HPDE6-E6E7 (cell line): Measurements from ENCODE around the gene NLRP3.
"Not testable (repeated sequence)": the region's sequence is repeated elsewhere in the genome, so short reads cannot be mapped to it uniquely, and the experiment has no call there.

Experiments
- DNase-seq: peaks from one replicate; pipeline ENCODE4 v3.0.0; 2011; ENCODE audit warnings: missing footprints; ENCODE audit errors: extremely low spot score

NLRP3 gene

DNA sequence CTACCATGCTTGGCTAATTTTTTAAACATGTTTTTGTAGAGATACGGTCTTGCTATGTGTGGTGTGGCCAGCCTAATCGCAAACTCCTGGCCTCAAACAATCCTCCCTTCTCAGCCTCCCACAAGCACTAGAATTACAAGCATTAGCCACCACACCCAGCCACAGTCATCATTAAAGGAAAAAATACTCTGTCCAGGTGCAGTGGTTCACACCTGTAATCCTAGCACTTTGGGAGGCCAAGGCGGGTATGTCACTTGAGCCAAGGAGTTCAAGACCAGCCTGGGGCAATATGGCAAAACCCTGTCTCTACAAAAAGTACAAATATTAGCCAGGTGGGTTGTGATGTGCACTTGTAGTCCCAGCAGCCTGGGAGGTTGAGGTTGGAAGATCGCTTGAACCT is 25.0 kb upstream of the NLRP3 start:
- DNase-seq = no peak

GRCh38 chr1:247392088-247392487 is 23.9 kb upstream of the NLRP3 start:
- no peak for DNase-seq

DNA sequence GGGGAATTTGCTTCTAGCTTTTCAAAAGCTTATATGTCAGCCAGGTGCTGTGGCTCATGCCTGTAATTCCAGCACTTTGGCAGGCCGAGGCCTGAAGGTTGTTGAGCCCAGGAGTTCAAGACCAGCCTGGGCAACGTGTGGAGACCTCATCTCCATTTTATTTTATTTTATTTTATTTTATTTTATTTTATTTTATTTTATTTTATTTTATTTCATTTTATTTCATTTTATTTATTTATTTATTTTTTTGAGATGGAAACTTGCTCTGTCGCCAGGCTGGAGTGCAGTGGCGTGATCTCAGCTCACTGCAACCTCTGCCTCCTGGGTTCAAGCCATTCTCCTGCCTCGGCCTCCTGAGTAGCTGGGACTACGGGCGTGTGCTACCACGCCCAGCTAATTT is 20.9 kb upstream of the NLRP3 start:
- DNase-seq = not testable (repeated sequence)

DNA sequence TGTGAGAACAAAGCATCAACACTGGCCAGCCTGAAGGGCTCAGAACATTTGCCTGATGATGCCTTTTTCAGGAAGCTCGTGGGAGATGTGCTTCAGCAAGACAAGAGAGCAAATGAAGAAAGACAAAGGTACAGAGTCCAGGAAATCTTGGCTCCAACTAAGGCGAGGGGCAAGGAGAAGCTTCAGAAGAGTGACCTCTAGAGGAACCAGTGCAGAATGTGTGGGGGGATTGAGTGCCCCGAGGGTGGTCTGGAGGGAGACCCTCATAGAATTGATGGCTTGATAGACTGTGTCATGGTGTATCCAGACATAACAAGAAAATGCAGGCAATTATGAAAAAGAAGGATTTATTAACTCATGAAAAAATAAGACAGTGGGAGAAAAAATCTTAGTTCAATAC is 15.3 kb upstream of the NLRP3 start:
- no peak for DNase-seq

DNA sequence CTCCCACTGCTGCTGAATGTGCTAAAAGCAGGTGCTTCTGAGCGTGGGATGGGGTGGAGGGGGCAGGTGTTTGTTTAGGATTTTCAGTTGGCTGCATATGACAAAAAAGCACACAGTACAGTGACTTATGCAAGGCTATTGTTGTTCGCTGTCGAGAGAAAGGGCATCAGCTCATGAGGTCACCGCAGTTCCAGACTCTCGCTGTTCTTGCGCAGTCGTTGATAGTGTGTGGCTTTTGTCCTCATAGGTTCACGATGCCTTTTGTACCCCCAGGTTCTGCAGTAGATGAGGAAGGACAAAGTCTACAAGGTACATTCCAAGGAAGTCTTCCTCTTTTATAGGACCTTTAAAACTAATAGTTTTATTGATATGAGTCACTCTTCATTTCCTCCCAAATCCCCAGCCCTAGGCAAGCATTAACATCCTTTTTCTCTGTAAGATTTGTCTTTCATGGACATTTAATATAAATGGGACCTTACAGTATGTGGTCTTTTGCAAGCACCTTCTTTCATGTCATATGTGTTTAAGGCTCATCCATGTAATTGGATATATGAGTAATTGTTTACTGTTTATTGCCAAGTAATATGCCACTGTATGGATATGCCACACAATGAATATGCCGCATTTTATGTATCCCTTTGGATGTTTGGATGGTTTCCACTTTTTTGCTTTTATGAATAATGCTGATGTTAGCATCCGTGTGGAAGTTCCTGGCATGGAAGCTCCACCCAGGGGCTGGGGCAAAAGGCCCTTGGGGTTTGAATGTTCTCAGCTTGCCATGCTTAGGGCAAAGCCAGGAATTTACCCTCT is 14.5 kb upstream of the NLRP3 start:
- DNase-seq = no peak

- no peak for DNase-seq
These were observed 13.8 kb upstream of the NLRP3 start for GRCh38 chr1:247402120-247402675.

GRCh38 chr1:247406014-247406656 is 9.8 kb upstream of the NLRP3 start:
- DNase-seq = no peak

- no peak for DNase-seq
These were observed 8.8 kb upstream of the NLRP3 start for GRCh38 chr1:247407180-247407616.

GRCh38 chr1:247408100-247408499 is 7.9 kb upstream of the NLRP3 start:
- DNase-seq = no peak

- DNase-seq = no peak
These were observed 6.0 kb upstream of the NLRP3 start for GRCh38 chr1:247409869-247410544.

DNA sequence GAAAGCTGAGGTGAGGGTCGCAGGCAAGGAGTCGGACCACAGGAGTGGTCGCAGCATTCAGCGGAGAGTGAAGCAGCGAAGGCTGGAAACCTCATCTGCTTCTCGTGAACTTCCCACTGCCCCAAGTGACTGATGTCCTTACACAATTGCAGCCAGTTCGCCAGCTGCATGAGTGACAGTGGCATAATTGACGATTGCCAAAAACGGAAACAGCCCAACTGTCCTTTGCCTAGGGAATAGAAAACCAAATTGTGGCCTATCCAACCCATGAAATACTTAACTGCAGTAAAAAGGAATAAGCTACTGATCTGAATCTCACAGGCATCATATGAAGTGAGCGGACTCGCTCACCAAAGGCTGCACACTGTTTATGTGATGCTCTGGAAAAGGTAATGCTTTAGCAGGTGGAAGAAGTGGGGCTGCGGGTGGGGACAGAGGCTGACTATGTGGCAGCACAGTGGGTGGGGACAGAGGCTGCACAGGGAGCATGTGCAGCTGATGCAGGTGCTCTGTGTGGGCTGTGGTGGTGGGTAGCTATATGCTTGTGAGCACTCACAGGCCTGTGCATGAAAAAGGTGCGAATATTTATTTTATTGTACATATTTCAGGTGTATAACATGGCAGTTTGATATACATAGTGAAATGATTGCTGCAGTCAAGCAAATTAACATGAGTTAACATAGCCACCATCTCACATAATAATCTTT is 4.2 kb upstream of the NLRP3 start:
- no peak for DNase-seq

GRCh38 chr1:247417831-247418230 is 1.9 kb downstream of the NLRP3 start:
- DNase-seq = no peak

GRCh38 chr1:247419336-247419735 is 3.4 kb downstream of the NLRP3 start:
- DNase-seq = no peak

- no peak for DNase-seq
These were observed 5.1 kb downstream of the NLRP3 start for GRCh38 chr1:247421074-247421473.

DNA sequence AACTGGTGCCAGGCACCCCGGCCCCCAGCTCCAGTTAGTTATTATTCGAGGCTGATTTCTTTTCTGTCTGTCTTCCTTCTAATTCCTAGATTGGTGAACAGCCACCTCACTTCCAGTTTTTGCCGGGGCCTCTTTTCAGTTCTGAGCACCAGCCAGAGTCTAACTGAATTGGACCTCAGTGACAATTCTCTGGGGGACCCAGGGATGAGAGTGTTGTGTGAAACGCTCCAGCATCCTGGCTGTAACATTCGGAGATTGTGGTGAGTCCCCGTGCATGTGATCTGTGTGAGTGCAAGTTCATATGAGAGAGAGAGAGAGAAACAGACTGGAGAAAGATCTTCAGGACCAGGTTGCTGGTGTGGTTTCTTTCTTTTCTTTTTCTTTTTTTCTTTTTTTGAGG is 13.5 kb downstream of the NLRP3 start:
- DNase-seq = no peak

GRCh38 chr1:247430434-247430833 is 14.5 kb downstream of the NLRP3 start:
- no peak for DNase-seq

DNA sequence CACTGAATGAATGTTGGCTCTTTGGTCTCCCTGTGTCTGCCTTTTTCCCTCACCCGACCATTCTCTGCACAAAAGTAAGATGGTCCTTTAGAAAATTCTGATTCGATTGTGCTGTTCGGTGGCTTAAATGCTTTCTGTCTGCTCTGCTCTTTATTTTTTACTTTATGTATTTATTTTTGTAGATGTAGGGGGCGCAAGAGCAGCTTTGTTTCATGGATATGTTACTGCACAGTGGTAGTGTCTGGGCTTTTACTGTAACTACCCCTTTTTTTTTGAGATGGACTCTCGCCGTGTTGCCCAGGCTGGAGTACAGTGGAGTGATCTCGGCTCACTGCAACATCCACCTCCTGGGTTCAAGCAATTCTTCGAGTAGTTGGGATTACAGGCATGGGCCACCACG is 15.7 kb downstream of the NLRP3 start:
- DNase-seq = no peak

DNA sequence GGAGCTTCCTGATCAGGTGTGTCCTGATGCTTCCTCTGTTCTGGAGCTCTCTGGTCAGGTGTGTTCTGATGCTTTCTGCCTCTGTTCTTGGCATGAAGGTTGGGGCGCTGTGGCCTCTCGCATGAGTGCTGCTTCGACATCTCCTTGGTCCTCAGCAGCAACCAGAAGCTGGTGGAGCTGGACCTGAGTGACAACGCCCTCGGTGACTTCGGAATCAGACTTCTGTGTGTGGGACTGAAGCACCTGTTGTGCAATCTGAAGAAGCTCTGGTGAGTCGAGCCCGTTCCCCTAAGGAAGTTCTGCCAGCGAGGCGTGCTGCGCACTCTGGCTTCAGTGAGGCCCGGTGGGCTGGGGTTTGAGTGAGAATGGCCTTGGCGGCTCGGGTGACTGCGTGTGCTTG is 18.0 kb downstream of the NLRP3 start:
- no peak for DNase-seq

GRCh38 chr1:247435030-247435758 is 19.2 kb downstream of the NLRP3 start:
- DNase-seq = no peak

- no peak for DNase-seq
These were observed 19.8 kb downstream of the NLRP3 start for GRCh38 chr1:247435759-247436147.
